Measurements from ENCODE around the gene FOXP1.

- TF ChIP-seq CTCF (IDR thresholded peaks at IDR 0.05; ENCODE audit: poor library complexity, severe bottlenecking) (no peak), EP300 (conservative IDR thresholded peaks at IDR 0.05; ENCODE audit: poor library complexity, severe bottlenecking) (no peak), EZH2 (IDR thresholded peaks at IDR 0.05; ENCODE audit: borderline replicate concordance, insufficient read depth, low read length, poor library complexity, severe bottlenecking) (no peak), POLR2AphosphoS5 (IDR thresholded peaks at IDR 0.05) (no peak), TAF1 (IDR thresholded peaks at IDR 0.05; ENCODE audit: low read depth) (no peak), REST (IDR thresholded peaks at IDR 0.05; ENCODE audit: borderline replicate concordance) (no peak)
These were observed 189.8 kb downstream of the FOXP1 start for GRCh38 chr3:71393745-71394144.
